HS-5 (cell line): Measurements from ENCODE around the gene NOTCH1.

Source experiments
- DNase-seq: peaks from one replicate; pipeline ENCODE4 v3.0.0-alpha.2; 2012; ENCODE audit warnings: low read depth

The NOTCH1 gene

GRCh38 chr9:136516191-136516654 lies 29.6 kb downstream of the NOTCH1 start:
- DNase-seq, result no peak

GRCh38 chr9:136515276-136515675 lies 30.6 kb downstream of the NOTCH1 start:
- no peak for DNase-seq

GRCh38 chr9:136514022-136514714 lies 31.7 kb downstream of the NOTCH1 start:
- DNase-seq, result no peak

- DNase-seq, result no peak
These were observed 32.7 kb downstream of the NOTCH1 start for GRCh38 chr9:136513191-136513590.

- no peak for DNase-seq
These were observed 33.2 kb downstream of the NOTCH1 start for GRCh38 chr9:136512651-136513071.

- no peak for DNase-seq
These were observed 33.9 kb downstream of the NOTCH1 start for GRCh38 chr9:136511670-136512592.

GRCh38 chr9:136511144-136511669 lies 34.6 kb downstream of the NOTCH1 start:
- no peak for DNase-seq

GRCh38 chr9:136510561-136510960 lies 35.3 kb downstream of the NOTCH1 start:
- no peak for DNase-seq

- DNase-seq, result no peak
These were observed 36.3 kb downstream of the NOTCH1 start for GRCh38 chr9:136509549-136509948.

- DNase-seq, result no peak
These were observed 36.9 kb downstream of the NOTCH1 start for GRCh38 chr9:136508729-136509500.

- no peak for DNase-seq
These were observed 37.9 kb downstream of the NOTCH1 start for GRCh38 chr9:136507992-136508375.

GRCh38 chr9:136507221-136507991 lies 38.4 kb downstream of the NOTCH1 start:
- DNase-seq, result no peak

- no peak for DNase-seq
These were observed 39.4 kb downstream of the NOTCH1 start for GRCh38 chr9:136506425-136506824.

GRCh38 chr9:136505406-136506403 lies 40.1 kb downstream of the NOTCH1 start:
- DNase-seq, result no peak

- no peak for DNase-seq
These were observed 41.1 kb downstream of the NOTCH1 start for GRCh38 chr9:136504512-136505348.

- no peak for DNase-seq
These were observed 42.8 kb downstream of the NOTCH1 start for GRCh38 chr9:136502940-136503550.

GRCh38 chr9:136502196-136502595 lies 43.7 kb downstream of the NOTCH1 start:
- no peak for DNase-seq

GRCh38 chr9:136501686-136502085 lies 44.2 kb downstream of the NOTCH1 start:
- no peak for DNase-seq
